HEK293 (cell line): ENCODE measurements around the gene MRPL34.

Source experiments
- CTCF ChIA-PET: fragments of 350-600 bp; formaldehyde crosslinking; extraction: SDS; loops from one replicate; lab custom pipeline; 2021; ENCODE audit warnings: antibody characterized with exemption; lab: Yijun Ruan, JAX
- POLR2A ChIA-PET: fragments of 300-600 bp; formaldehyde crosslinking; extraction: SDS; loops from one replicate; lab custom pipeline; 2020; ENCODE audit warnings: antibody characterized with exemption, inconsistent platforms; lab: Yijun Ruan, JAX
- H3K27ac ChIP-seq: fragments of 200-500 bp; sonication (Bioruptor generic); 2 replicates; pipeline ENCODE4 v1.5.1; 2014; ENCODE audit warnings: low read depth, low read length, control low read depth, inconsistent platforms; ENCODE audit errors: extremely low read depth
- H3K36me3 ChIP-seq, 2 experiments: fragments of 200-500 bp in 1 of 2; sonication (Bioruptor generic) in 1 of 2; 1 replicate in 1 of 2; 2 replicates in 1 of 2; pipeline ENCODE4 v1.5.1; 2014 to 2017; ENCODE audit warnings: inconsistent platforms in 2 of 2, low read length in 2 of 2; ENCODE audit not compliant: control insufficient read depth in 2 of 2, insufficient read depth in 1 of 2
- H3K4me1 ChIP-seq: fragments of 200-500 bp; sonication (Bioruptor generic); 2 replicates; pipeline ENCODE4 v1.5.1; 2014; ENCODE audit warnings: mild to moderate bottlenecking, low read length, inconsistent platforms; ENCODE audit not compliant: control insufficient read depth, insufficient read depth
- H3K4me3 ChIP-seq: 2 replicates; pipeline ENCODE4 v1.5.1; 2011; ENCODE audit warnings: low read depth, mild to moderate bottlenecking, control low read depth, low read length, moderate library complexity
- H3K9me3 ChIP-seq: fragments of 200-500 bp; sonication (Bioruptor generic); 2 replicates; pipeline ENCODE4 v1.5.1; 2014; ENCODE audit warnings: low read depth, low read length, inconsistent platforms; ENCODE audit not compliant: control insufficient read depth, insufficient read depth
- GLI2 ChIP-seq: fragments of 450-650 bp; formaldehyde crosslinking; IDR thresholded peaks from 2 replicates; pipeline ENCODE4; 2017; ENCODE audit warnings: missing biosample characterization, missing genetic modification characterization, low read depth, borderline replicate concordance
- KLF1 ChIP-seq: fragments of 450-650 bp; formaldehyde crosslinking; IDR thresholded peaks from 2 replicates; pipeline ENCODE4 v1.5.1; 2016; ENCODE audit warnings: missing biosample characterization, missing genetic modification characterization
- KLF10 ChIP-seq: fragments of 450-650 bp; IDR thresholded peaks from 2 replicates; pipeline ENCODE4 v1.5.1; 2018; ENCODE audit warnings: missing biosample characterization, mild to moderate bottlenecking, missing genetic modification characterization
- KLF8 ChIP-seq: fragments of 450-650 bp; formaldehyde crosslinking; IDR thresholded peaks from 2 replicates; pipeline ENCODE4 v1.5.1; 2016; ENCODE audit warnings: missing biosample characterization, missing genetic modification characterization
- OVOL3 ChIP-seq: fragments of 450-650 bp; formaldehyde crosslinking; IDR thresholded peaks from 2 replicates; pipeline ENCODE4 v1.5.1; 2016; ENCODE audit warnings: missing biosample characterization, missing genetic modification characterization
- SP3 ChIP-seq: fragments of 450-650 bp; formaldehyde crosslinking; IDR thresholded peaks from 2 replicates; pipeline ENCODE4 v1.5.1; 2016; ENCODE audit warnings: missing biosample characterization, missing genetic modification characterization
- SP7 ChIP-seq: fragments of 450-650 bp; formaldehyde crosslinking; IDR thresholded peaks from 2 replicates; pipeline ENCODE4 v1.5.1; 2016; ENCODE audit warnings: missing biosample characterization, missing genetic modification characterization
- ZIC2 ChIP-seq: fragments of 450-650 bp; formaldehyde crosslinking; IDR thresholded peaks from 2 replicates; pipeline ENCODE4 v1.5.1; 2016; ENCODE audit warnings: missing biosample characterization, missing genetic modification characterization
- ZNF335 ChIP-seq: fragments of 450-650 bp; formaldehyde crosslinking; conservative IDR thresholded peaks from 2 replicates; pipeline ENCODE4 v1.5.1; 2016; ENCODE audit warnings: missing biosample characterization, missing genetic modification characterization
- ZNF560 ChIP-seq: fragments of 450-650 bp; formaldehyde crosslinking; IDR thresholded peaks from 2 replicates; pipeline ENCODE4 v1.5.1; 2017; ENCODE audit warnings: missing biosample characterization, missing genetic modification characterization, borderline replicate concordance
- ZNF561 ChIP-seq: fragments of 450-650 bp; IDR thresholded peaks from 2 replicates; pipeline ENCODE4 v1.5.1; 2018; ENCODE audit warnings: missing biosample characterization, missing genetic modification characterization, borderline replicate concordance
- ZNF626 ChIP-seq: fragments of 450-650 bp; sonication (Bioruptor Pico); formaldehyde crosslinking; IDR thresholded peaks from 2 replicates; pipeline ENCODE4 v1.5.1; 2018; ENCODE audit warnings: missing biosample characterization, missing genetic modification characterization, inconsistent platforms
- ZSCAN23 ChIP-seq: fragments of 450-650 bp; formaldehyde crosslinking; IDR thresholded peaks from 2 replicates; pipeline ENCODE4 v1.5.1; 2016; ENCODE audit warnings: missing biosample characterization, missing genetic modification characterization
- TF ChIP-seq, protein P1 (sequence below): fragments of 450-650 bp; formaldehyde crosslinking; IDR thresholded peaks from 2 replicates; pipeline ENCODE4 v1.5.1; 2016; ENCODE audit warnings: missing biosample characterization, missing genetic modification characterization
- TF ChIP-seq, protein P2 (sequence below): fragments of 450-650 bp; formaldehyde crosslinking; IDR thresholded peaks from 2 replicates; pipeline ENCODE4 v1.5.1; 2016; ENCODE audit warnings: missing biosample characterization, missing genetic modification characterization, borderline replicate concordance
- TF ChIP-seq, protein P3 (sequence below): fragments of 450-650 bp; formaldehyde crosslinking; IDR thresholded peaks from 2 replicates; pipeline ENCODE4 v1.5.1; 2016; ENCODE audit warnings: missing biosample characterization, missing genetic modification characterization
- TF ChIP-seq, protein P4 (sequence below): fragments of 450-650 bp; formaldehyde crosslinking; IDR thresholded peaks from 2 replicates; pipeline ENCODE4 v1.5.1; 2016; ENCODE audit warnings: missing biosample characterization, missing genetic modification characterization

The MRPL34 gene

DNA sequence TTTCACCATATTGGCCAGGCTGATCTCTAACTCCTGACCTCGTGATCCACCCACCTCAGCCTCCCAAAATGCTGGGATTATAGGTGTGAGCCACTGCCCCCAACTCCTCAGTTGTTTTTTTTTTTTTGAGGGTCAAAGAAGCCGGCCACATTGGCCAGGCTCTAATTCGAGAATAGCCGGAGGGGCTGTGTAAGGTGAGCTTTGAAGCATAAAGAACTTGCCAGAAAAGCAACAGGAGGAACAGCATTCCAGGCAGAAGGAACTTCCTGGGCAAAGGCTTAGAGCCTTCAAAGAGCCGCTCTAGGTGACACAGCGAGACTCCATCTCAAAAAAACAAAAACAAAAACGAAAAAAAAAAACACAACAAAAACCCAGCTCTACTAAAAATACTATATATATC, 39.6 kb upstream of the MRPL34 start:
- Histone ChIP-seq H3K4me1 (no peaks in the 10 kb centered on the region), H3K27ac (no peak overlapping the region), H3K9me3 (no peaks in the 10 kb centered on the region), H3K36me3 (peaks cover 6 to 12% of the 10 kb centered on the region in 2 experiments; a peak in 2 of 3 replicates)
- TF ChIP-seq, protein P1, sequence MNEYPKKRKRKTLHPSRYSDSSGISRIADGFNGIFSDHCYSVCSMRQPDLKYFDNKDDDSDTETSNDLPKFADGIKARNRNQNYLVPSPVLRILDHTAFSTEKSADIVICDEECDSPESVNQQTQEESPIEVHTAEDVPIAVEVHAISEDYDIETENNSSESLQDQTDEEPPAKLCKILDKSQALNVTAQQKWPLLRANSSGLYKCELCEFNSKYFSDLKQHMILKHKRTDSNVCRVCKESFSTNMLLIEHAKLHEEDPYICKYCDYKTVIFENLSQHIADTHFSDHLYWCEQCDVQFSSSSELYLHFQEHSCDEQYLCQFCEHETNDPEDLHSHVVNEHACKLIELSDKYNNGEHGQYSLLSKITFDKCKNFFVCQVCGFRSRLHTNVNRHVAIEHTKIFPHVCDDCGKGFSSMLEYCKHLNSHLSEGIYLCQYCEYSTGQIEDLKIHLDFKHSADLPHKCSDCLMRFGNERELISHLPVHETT (tag by site-specific recombination): no peak
- no peak for TF ChIP-seq OVOL3 (tag by site-specific recombination)
- TF ChIP-seq GLI2 (tag by site-specific recombination): no peak
- TF ChIP-seq, all 188 proteins: peak for 0
- ChIA-PET CTCF (interaction anchor here (1.1 to 5.5 kb wide), 4 partner anchors 7 to 31 kb away, joined by 3 to 37 read pairs (median 6); partner anchors contain the start of gene ANKLE1), POLR2A (interaction anchor here (0.6 to 2.5 kb wide), 5 partner anchors 29 to 725 kb away, joined by 3 to 16 read pairs (median 5); partner anchors contain the start of genes MRPL34 and OCEL1)
- H3K4me3 ChIP-seq: no peak overlapping the region

DNA sequence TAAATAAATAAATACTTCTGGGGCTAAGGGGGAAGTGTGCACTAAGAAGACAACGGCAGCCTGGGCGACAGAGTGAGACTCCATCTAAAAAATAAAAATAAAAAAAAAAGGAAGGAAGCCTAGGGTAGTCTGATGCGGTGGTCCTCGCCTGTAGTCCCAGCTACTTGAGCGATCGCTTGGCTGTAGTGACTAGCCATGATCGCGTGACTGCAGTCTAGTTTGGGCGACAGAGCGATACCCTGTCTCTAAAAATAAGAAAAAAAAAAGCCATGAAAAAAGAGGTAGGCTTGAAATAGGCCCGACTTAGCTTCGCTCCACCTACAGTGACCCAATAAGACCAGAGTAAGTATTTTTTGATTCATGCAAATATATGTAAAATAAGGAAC, 39.1 kb upstream of the MRPL34 start:
- TF ChIP-seq ZNF335 (tag by site-specific recombination) (peak; percentile 61), SP3 (tag by site-specific recombination) (no peak)
- Histone ChIP-seq H3K4me3 (no peak overlapping the region), H3K4me1 (no peaks in the 10 kb centered on the region), H3K9me3 (no peaks in the 10 kb centered on the region), H3K36me3 (peaks cover 8 to 18% of the 10 kb centered on the region in 2 experiments; a peak in 2 of 3 replicates), H3K27ac (no peak overlapping the region)
- ChIA-PET POLR2A (interaction anchor here (0.6 to 2.5 kb wide), 22 partner anchors 9 to 681 kb away, joined by 3 to 23 read pairs (median 4); partner anchors contain the start of genes ABHD8, ANKLE1, CCDC124 and DDA1), CTCF (interaction anchor here (0.6 to 5.5 kb wide), 6 partner anchors 8 to 290 kb away, joined by 3 to 37 read pairs (median 6); partner anchors contain the start of genes ANKLE1, HAUS8 and MYO9B)

DNA sequence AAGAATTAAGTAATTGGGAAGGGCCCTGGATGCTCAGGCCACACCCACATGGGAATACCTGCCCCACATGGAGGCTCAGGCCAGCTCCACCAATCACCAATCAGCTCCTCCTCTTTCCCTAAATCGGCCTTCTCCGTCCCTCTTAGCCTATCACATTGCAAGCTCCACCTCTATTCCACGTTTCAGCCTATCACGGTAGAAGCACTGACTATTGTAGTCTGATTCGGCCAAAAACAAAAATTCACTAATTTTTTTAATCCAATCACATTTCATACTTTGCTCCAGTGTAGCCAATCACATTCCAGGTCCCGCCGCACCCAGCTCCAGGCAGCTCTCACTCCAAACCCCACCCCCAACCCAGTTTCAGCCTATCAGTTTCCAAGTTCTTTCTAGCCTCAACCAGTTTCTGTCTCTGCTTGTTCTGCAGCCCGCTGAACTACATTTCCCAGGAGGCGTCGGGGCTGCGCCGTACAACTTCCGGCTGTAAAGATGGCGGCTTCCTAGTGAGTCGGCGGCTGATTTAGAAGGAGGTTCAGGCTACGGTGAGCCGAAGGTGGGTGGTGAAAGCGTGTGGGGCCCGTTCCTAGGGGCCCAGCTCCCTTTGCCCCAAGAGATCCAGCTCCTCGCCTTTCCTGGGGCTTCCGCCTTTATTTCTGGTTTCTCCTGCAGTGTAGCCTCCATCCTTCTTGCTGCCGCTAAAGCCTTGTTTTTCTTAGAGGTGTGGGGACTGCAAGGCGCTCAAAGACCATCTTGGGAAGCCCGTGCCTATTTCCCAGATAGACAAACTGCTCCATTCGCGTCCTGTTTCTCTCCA, 38.5 kb upstream of the MRPL34 start, which contains the start of gene BABAM1:
TSS of gene BABAM1 (plus strand) at position 469 of the 814 bp plus-strand sequence. CDS start 1,364 bp downstream, outside the sequence.
- Histone ChIP-seq H3K9me3 (no peaks in the 10 kb centered on the region), H3K27ac (peak within 1 kb of the TSS; percentile 62), H3K4me3 (peak within 1 kb of the TSS; percentile 73), H3K4me1 (no peaks in the 10 kb centered on the region), H3K36me3 (peaks cover 13 to 23% of the 10 kb centered on the region in 2 experiments; a peak in 2 of 3 replicates)
- CTCF ChIA-PET: interaction anchor here (0.5 to 5.5 kb wide), 10 partner anchors 9 to 610 kb away, joined by 3 to 37 read pairs (median 5); partner anchors contain the start of genes ANKLE1, HAUS8 and MYO9B
- POLR2A ChIA-PET: interaction anchor here (0.5 to 2.5 kb wide), 22 partner anchors 9 to 665 kb away, joined by 3 to 23 read pairs (median 4); partner anchors contain the start of genes ABHD8, ANKLE1, CCDC124 and DDA1
- TF ChIP-seq ZSCAN23 (tag by site-specific recombination) (no peak), ZIC2 (tag by site-specific recombination) (no peak), KLF10 (tag by site-specific recombination) (peak; percentile 58; the same call in 1 of the 2 replicates), GLI2 (tag by site-specific recombination) (no peak), KLF8 (tag by site-specific recombination) (0 out of 2 replicates have a peak, but pooled peaks have one; percentile 16), ZNF561 (tag by site-specific recombination) (no peak), ZNF560 (tag by site-specific recombination) (no peak), SP7 (no peak), ZNF626 (tag by site-specific recombination) (no peak), KLF1 (tag by site-specific recombination) (no peak)
- TF ChIP-seq, protein P2, sequence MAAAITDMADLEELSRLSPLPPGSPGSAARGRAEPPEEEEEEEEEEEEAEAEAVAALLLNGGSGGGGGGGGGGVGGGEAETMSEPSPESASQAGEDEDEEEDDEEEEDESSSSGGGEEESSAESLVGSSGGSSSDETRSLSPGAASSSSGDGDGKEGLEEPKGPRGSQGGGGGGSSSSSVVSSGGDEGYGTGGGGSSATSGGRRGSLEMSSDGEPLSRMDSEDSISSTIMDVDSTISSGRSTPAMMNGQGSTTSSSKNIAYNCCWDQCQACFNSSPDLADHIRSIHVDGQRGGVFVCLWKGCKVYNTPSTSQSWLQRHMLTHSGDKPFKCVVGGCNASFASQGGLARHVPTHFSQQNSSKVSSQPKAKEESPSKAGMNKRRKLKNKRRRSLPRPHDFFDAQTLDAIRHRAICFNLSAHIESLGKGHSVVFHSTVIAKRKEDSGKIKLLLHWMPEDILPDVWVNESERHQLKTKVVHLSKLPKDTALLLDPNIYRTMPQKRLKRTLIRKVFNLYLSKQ (tag by site-specific recombination): no peak
- TF ChIP-seq, protein P3, sequence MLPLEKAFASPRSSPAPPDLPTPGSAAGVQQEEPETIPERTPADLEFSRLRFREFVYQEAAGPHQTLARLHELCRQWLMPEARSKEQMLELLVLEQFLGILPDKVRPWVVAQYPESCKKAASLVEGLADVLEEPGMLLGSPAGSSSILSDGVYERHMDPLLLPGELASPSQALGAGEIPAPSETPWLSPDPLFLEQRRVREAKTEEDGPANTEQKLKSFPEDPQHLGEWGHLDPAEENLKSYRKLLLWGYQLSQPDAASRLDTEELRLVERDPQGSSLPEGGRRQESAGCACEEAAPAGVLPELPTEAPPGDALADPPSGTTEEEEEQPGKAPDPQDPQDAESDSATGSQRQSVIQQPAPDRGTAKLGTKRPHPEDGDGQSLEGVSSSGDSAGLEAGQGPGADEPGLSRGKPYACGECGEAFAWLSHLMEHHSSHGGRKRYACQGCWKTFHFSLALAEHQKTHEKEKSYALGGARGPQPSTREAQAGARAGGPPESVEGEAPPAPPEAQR (tag by site-specific recombination): no peak
- TF ChIP-seq, protein P4, sequence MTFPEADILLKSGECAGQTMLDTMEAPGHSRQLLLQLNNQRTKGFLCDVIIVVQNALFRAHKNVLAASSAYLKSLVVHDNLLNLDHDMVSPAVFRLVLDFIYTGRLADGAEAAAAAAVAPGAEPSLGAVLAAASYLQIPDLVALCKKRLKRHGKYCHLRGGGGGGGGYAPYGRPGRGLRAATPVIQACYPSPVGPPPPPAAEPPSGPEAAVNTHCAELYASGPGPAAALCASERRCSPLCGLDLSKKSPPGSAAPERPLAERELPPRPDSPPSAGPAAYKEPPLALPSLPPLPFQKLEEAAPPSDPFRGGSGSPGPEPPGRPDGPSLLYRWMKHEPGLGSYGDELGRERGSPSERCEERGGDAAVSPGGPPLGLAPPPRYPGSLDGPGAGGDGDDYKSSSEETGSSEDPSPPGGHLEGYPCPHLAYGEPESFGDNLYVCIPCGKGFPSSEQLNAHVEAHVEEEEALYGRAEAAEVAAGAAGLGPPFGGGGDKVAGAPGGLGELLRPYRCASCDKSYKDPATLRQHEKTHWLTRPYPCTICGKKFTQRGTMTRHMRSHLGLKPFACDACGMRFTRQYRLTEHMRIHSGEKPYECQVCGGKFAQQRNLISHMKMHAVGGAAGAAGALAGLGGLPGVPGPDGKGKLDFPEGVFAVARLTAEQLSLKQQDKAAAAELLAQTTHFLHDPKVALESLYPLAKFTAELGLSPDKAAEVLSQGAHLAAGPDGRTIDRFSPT (tag by site-specific recombination): no peak
